HEK293T (cell line): ENCODE data around the gene ICOS.

ENCODE experiments used
- CTCF ChIA-PET: fragments of 350-600 bp; formaldehyde crosslinking; extraction: SDS; loops from one replicate; lab custom pipeline; 2021; ENCODE audit warnings: antibody characterized with exemption, inconsistent platforms; lab: Yijun Ruan, JAX
- POLR2A ChIA-PET: fragments of 350-600 bp; formaldehyde crosslinking; extraction: SDS; loops from one replicate; lab custom pipeline; 2020; ENCODE audit warnings: antibody characterized with exemption, inconsistent platforms; lab: Yijun Ruan, JAX
- DNase-seq: peaks from one replicate; pipeline ENCODE4 v3.0.0; 2012; ENCODE audit warnings: mixed read lengths; ENCODE audit errors: extremely low spot score
- ARNT ChIP-seq: fragments of 450-650 bp; IDR thresholded peaks from 2 replicates; pipeline ENCODE4 v1.6.1; 2017; ENCODE audit warnings: mild to moderate bottlenecking
- BHLHE40 ChIP-seq: fragments of 450-650 bp; IDR thresholded peaks from 2 replicates; pipeline ENCODE4 v1.6.1; 2016; ENCODE audit warnings: mild to moderate bottlenecking, moderate library complexity, borderline replicate concordance
- CTBP1 ChIP-seq: fragments of 450-650 bp; IDR thresholded peaks from 2 replicates; pipeline ENCODE4 v1.6.1; 2016; ENCODE audit warnings: borderline replicate concordance
- ELF4 ChIP-seq: fragments of 450-650 bp; IDR thresholded peaks from 2 replicates; pipeline ENCODE4 v1.6.1; 2017; ENCODE audit warnings: antibody characterized with exemption
- FOXA1 ChIP-seq: fragments of 450-650 bp; IDR thresholded peaks from 2 replicates; pipeline ENCODE4 v1.6.1; 2016; ENCODE audit warnings: mild to moderate bottlenecking
- FOXK2 ChIP-seq: fragments of 450-650 bp; IDR thresholded peaks from 2 replicates; pipeline ENCODE4 v1.6.1; 2016; ENCODE audit warnings: mild to moderate bottlenecking
- FOXM1 ChIP-seq: fragments of 450-650 bp; IDR thresholded peaks from 2 replicates; pipeline ENCODE4 v1.6.1; 2017; ENCODE audit warnings: mild to moderate bottlenecking, borderline replicate concordance
- HDGF ChIP-seq: fragments of 450-650 bp; IDR thresholded peaks from 2 replicates; pipeline ENCODE4 v1.6.1; 2017; ENCODE audit warnings: antibody characterized with exemption, borderline replicate concordance
- L3MBTL2 ChIP-seq: fragments of 450-650 bp; conservative IDR thresholded peaks from 2 replicates; pipeline ENCODE4 v1.6.1; 2016; ENCODE audit warnings: mild to moderate bottlenecking
- LEF1 ChIP-seq: fragments of 450-650 bp; IDR thresholded peaks from 2 replicates; pipeline ENCODE4 v1.6.1; 2017; ENCODE audit warnings: mild to moderate bottlenecking, borderline replicate concordance
- NFRKB ChIP-seq: fragments of 450-650 bp; IDR thresholded peaks from 2 replicates; pipeline ENCODE4 v1.6.1; 2016; ENCODE audit warnings: mild to moderate bottlenecking, moderate library complexity
- SP1 ChIP-seq: fragments of 450-650 bp; IDR thresholded peaks from 2 replicates; pipeline ENCODE4 v1.6.1; 2017
- SUZ12 ChIP-seq: fragments of 450-650 bp; IDR thresholded peaks from 2 replicates; pipeline ENCODE4 v1.6.1; 2016; ENCODE audit warnings: mild to moderate bottlenecking
- TARDBP ChIP-seq: fragments of 450-650 bp; IDR thresholded peaks from 2 replicates; pipeline ENCODE4 v1.6.1; 2016
- ZNF384 ChIP-seq: fragments of 450-650 bp; IDR thresholded peaks from 2 replicates; pipeline ENCODE4 v1.6.1; 2016
- TF ChIP-seq, protein P1 (sequence below): fragments of 450-650 bp; IDR thresholded peaks from 2 replicates; pipeline ENCODE4 v1.6.1; 2016

The ICOS gene

GRCh38 chr2:203989521-203989920, 53.0 kb downstream of the ICOS start:
- no peak for DNase-seq
- POLR2A ChIA-PET, result no interaction called here
- TF ChIP-seq FOXA1, result no peak
- TF ChIP-seq SP1, result no peak
- no peak for TF ChIP-seq ARNT
- no peak for TF ChIP-seq LEF1
- no peak for TF ChIP-seq TARDBP
- TF ChIP-seq HDGF, result no peak
- TF ChIP-seq FOXM1, result no peak
- no peak for TF ChIP-seq ELF4
- no peak for TF ChIP-seq FOXK2
- TF ChIP-seq, protein P1, sequence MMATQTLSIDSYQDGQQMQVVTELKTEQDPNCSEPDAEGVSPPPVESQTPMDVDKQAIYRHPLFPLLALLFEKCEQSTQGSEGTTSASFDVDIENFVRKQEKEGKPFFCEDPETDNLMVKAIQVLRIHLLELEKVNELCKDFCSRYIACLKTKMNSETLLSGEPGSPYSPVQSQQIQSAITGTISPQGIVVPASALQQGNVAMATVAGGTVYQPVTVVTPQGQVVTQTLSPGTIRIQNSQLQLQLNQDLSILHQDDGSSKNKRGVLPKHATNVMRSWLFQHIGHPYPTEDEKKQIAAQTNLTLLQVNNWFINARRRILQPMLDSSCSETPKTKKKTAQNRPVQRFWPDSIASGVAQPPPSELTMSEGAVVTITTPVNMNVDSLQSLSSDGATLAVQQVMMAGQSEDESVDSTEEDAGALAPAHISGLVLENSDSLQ, result no peak
- TF ChIP-seq BHLHE40, result no peak
- TF ChIP-seq ZNF384, result no peak
- no peak for TF ChIP-seq SUZ12
- TF ChIP-seq NFRKB, result no peak
- TF ChIP-seq L3MBTL2, result no peak
- TF ChIP-seq CTBP1, result no peak
- CTCF ChIA-PET, result no interaction called here

GRCh38 chr2:203992509-203992908, 55.9 kb downstream of the ICOS start:
- DNase-seq, result no peak
- POLR2A ChIA-PET, result no interaction called here
- CTCF ChIA-PET, result no interaction called here
- TF ChIP-seq FOXA1, result no peak
- TF ChIP-seq SUZ12, result no peak
- no peak for TF ChIP-seq L3MBTL2
- TF ChIP-seq CTBP1, result no peak
- no peak for TF ChIP-seq TARDBP
- TF ChIP-seq ZNF384, result no peak
- no peak for TF ChIP-seq FOXK2
- TF ChIP-seq, protein P1, result no peak
- no peak for TF ChIP-seq NFRKB
- TF ChIP-seq HDGF, result no peak

- ChIA-PET CTCF (no interaction called here), POLR2A (no interaction called here)
These were observed 56.4 kb downstream of the ICOS start for GRCh38 chr2:203993011-203993410.

DNA sequence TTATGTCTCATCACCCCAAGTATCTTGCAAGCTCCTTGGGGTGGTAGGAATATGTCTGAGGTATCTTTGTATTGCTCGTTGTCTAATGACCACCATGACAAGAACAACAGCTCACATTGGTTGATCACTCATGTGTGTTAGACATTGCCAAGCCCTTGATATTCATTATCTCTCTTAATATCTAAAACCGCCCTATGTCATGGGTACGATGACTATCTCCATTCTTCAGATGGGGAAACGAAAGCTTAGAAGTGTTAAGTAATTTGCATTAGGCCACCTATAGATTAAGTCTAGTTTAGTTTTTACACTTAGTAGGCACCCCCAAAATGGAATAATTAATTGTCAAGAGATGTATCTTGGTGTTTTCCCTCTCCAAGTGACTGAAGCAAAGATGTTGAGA, 57.0 kb downstream of the ICOS start:
- ChIA-PET CTCF (no interaction called here), POLR2A (no interaction called here)
- no peak for TF ChIP-seq ZNF384
- no peak for TF ChIP-seq FOXA1
- TF ChIP-seq SP1, result no peak
- no peak for TF ChIP-seq CTBP1
- no peak for TF ChIP-seq ELF4
- no peak for TF ChIP-seq NFRKB
- no peak for TF ChIP-seq FOXM1
- no peak for TF ChIP-seq LEF1
- no peak for TF ChIP-seq SUZ12
- TF ChIP-seq ARNT, result no peak
- TF ChIP-seq L3MBTL2, result no peak
- no peak for TF ChIP-seq HDGF
- no peak for TF ChIP-seq TARDBP
- TF ChIP-seq, protein P1, result no peak
- no peak for TF ChIP-seq BHLHE40
- no peak for TF ChIP-seq FOXK2
- no peak for DNase-seq

More at GRCh38 chr2:203993011-203993410, 56.4 kb downstream of the ICOS start:
- no peak for DNase-seq
- TF ChIP-seq ELF4 (no peak), SP1 (no peak), NFRKB (no peak), BHLHE40 (no peak), SUZ12 (no peak), CTBP1 (no peak), ZNF384 (no peak), ARNT (no peak), FOXK2 (no peak), L3MBTL2 (no peak), FOXM1 (no peak), FOXA1 (no peak), HDGF (no peak), TARDBP (no peak), LEF1 (no peak)
- TF ChIP-seq, protein P1, result no peak

GRCh38 chr2:203994735-203995134, 58.2 kb downstream of the ICOS start:
- POLR2A ChIA-PET, result no interaction called here
- TF ChIP-seq LEF1 (no peak), CTBP1 (no peak), BHLHE40 (no peak), ZNF384 (no peak), FOXK2 (no peak), L3MBTL2 (no peak), SUZ12 (no peak), ELF4 (no peak), NFRKB (no peak), FOXA1 (no peak), SP1 (no peak), HDGF (no peak), TARDBP (no peak), ARNT (no peak), FOXM1 (no peak)
- TF ChIP-seq, protein P1, result no peak
- no peak for DNase-seq
- CTCF ChIA-PET, result no interaction called here
